T-cell (primary cell): ENCODE measurements around the gene CACNB1. TPM values are rescaled to one million over a fixed set of nuclear protein-coding genes. Genes with fewer than 3 reads are reported as not detected.
A peak's percentile ranks its signal among the peaks of the same experiment; 100 is the strongest.

Experiments
- ATAC-seq, 4 experiments: fragments of 200-7000 bp in 3 of 4; fragments of 150-1000 bp in 1 of 4; cut with Tn5 transposase; replicated peaks in 1 of 4; 1 replicate in 3 of 4; 2 replicates in 1 of 4; pipeline ENCODE4 v1.10.0; 2021; ENCODE audit warnings: moderate library complexity in 3 of 4, mild to moderate bottlenecking in 2 of 4, moderate number of reproducible peaks in 1 of 4
- CTCF ChIA-PET, 2 donors: fragments of 300-600 bp; sonication (Branson Sonifier 250); formaldehyde crosslinking; loops; one replicate each; lab custom pipeline; 2022; ENCODE audit warnings: antibody characterized with exemption in 2 of 2; lab: Charles Lee
- POLR2A ChIA-PET, 2 donors: fragments of 300-600 bp; sonication (Branson Sonifier 250); formaldehyde crosslinking; loops; one replicate each; lab custom pipeline; 2022; ENCODE audit warnings: antibody characterized with exemption in 2 of 2; lab: Charles Lee
- DNase-seq, 35 experiments: peaks; one replicate each; pipeline versions ENCODE4 v3.0.0 to v3.0.0-alpha.2; 2013 to 2023
- H3K27ac ChIP-seq: one replicate; pipeline ENCODE4 v1.5.1; 2013; ENCODE audit warnings: low read length
- H3K27me3 ChIP-seq, 2 experiments: replicated peaks in 1 of 2; 1 replicate in 1 of 2; 2 replicates in 1 of 2; pipeline versions ENCODE4 v1.6.1 to v1.7.0; 2013; ENCODE audit warnings: low read length in 1 of 2, mixed read lengths in 1 of 2; ENCODE audit not compliant: control insufficient read depth in 2 of 2, insufficient read depth in 2 of 2; ENCODE audit errors: extremely low read depth in 1 of 2
- H3K36me3 ChIP-seq, 2 donors: 1 replicate in 1 of 2; 2 replicates in 1 of 2; pipeline versions ENCODE4 v1.6.1 to v1.7.0; 2013; ENCODE audit warnings: low read length in 1 of 2; ENCODE audit not compliant: control insufficient read depth in 2 of 2, insufficient read depth in 1 of 2; ENCODE audit errors: extremely low read depth in 1 of 2
- H3K4me1 ChIP-seq, 2 experiments: 1 replicate in 1 of 2; 2 replicates in 1 of 2; pipeline versions ENCODE4 v1.6.1 to v1.7.0; 2013; ENCODE audit warnings: low read length in 2 of 2, mixed read lengths in 1 of 2; ENCODE audit not compliant: insufficient read depth in 2 of 2, control insufficient read depth in 1 of 2; ENCODE audit errors: extremely low read depth in 1 of 2
- H3K4me3 ChIP-seq, 2 donors: 1 replicate in 1 of 2; 2 replicates in 1 of 2; pipeline versions ENCODE4 v1.5.1 to v1.7.0; 2013; ENCODE audit warnings: mild to moderate bottlenecking in 2 of 2, low read length in 1 of 2, moderate library complexity in 1 of 2; ENCODE audit not compliant: control insufficient read depth in 1 of 2; ENCODE audit errors: extremely low read depth in 1 of 2
- H3K9me3 ChIP-seq: 2 replicates; pipeline ENCODE4 v1.7.0; 2013
- H3K27ac Mint-ChIP-seq, 2 donors: one replicate each; pipeline ENCODE4 v1.8.0; 2020 to 2021; ENCODE audit warnings: mild to moderate bottlenecking in 2 of 2, mixed read lengths in 2 of 2
- H3K27me3 Mint-ChIP-seq, 2 donors: one replicate each; pipeline ENCODE4 v1.8.0; 2021 to 2022; ENCODE audit warnings: mixed read lengths in 2 of 2
- H3K36me3 Mint-ChIP-seq: one replicate; pipeline ENCODE4 v1.8.0; 2021; ENCODE audit warnings: mixed read lengths
- H3K4me1 Mint-ChIP-seq, 3 donors: one replicate each; pipeline ENCODE4 v1.8.0; 2020 to 2022; ENCODE audit warnings: mixed read lengths in 3 of 3, mild to moderate bottlenecking in 1 of 3
- H3K4me3 Mint-ChIP-seq, 3 donors: one replicate each; pipeline ENCODE4 v1.8.0; 2020 to 2022; ENCODE audit warnings: mild to moderate bottlenecking in 3 of 3, mixed read lengths in 3 of 3, moderate library complexity in 3 of 3
- H3K9me3 Mint-ChIP-seq, 3 donors: one replicate each; pipeline ENCODE4 v1.8.0; 2020 to 2022; ENCODE audit warnings: mixed read lengths in 3 of 3
- WGBS: methylation state at CpG from one replicate; pipeline ENCODE4 v1.1.5; 2013; ENCODE audit warnings: missing lambda C conversion rate; ENCODE audit not compliant: insufficient coverage; 5-methylcytosine and 5-hydroxymethylcytosine counted together
- total RNA-seq, 35 experiments: library from RNA in 6 of 35; stranded (reverse) in 6 of 35; fragments of 120-200 nt in 1 of 35; gene quantifications; one replicate each; pipeline versions ENCODE4 v1.2.1 to v1.2.4 and lab custom pipeline; 2013 to 2026

Gene CACNB1
- total RNA-seq, 5 donors from 2014 or later (not counting 1 experiment from before 2014, with no cell fraction given): 10.8 to 23.2 (median 21.4) TPM

GRCh38 chr17:39229274-39229913, 31.9 kb upstream of the CACNB1 start:
- Histone ChIP-seq H3K9me3 (no peaks in the 10 kb centered on the region), H3K27ac (no peak overlapping the region), H3K4me3 (no peak overlapping the region), H3K27me3 (peaks cover 5 to 75% of the 10 kb centered on the region in 2 experiments), H3K4me1 (peaks cover 6 to 29% of the 10 kb centered on the region in 2 experiments), H3K36me3 (no peaks in the 10 kb centered on the region)
- ChIA-PET CTCF (no interaction called here), POLR2A (no interaction called here)
- DNase-seq (no peak), ATAC-seq (no peak)
- H3K9me3 Mint-ChIP-seq: no peaks in the 10 kb centered on the region
- no peak overlapping the region for H3K4me3 Mint-ChIP-seq
- peaks cover 15 to 21% (median 17%) of the 10 kb centered on the region in 3 donors for H3K4me1 Mint-ChIP-seq
- WGBS: 75% methylated on average over 11 of the region's 11 CpGs
- peaks cover 14 to 46% of the 10 kb centered on the region in 2 donors for H3K27me3 Mint-ChIP-seq
- peak overlapping the region in 1 of 2 donors; percentile 0 for H3K27ac Mint-ChIP-seq
- H3K36me3 Mint-ChIP-seq: peaks cover 3% of the 10 kb centered on the region

- no CpG with 5 or more reads among the region's 2 CpGs for WGBS
- Histone ChIP-seq H3K36me3 (no peaks in the 10 kb centered on the region), H3K4me1 (peaks cover 6 to 29% of the 10 kb centered on the region in 2 experiments), H3K9me3 (no peaks in the 10 kb centered on the region), H3K27me3 (peaks cover 5 to 85% of the 10 kb centered on the region in 2 experiments), H3K4me3 (no peak overlapping the region), H3K27ac (no peak overlapping the region)
- Mint-ChIP-seq H3K27me3 (peaks cover 22 to 60% of the 10 kb centered on the region in 2 donors), H3K27ac (no peak overlapping the region), H3K36me3 (peaks cover 3% of the 10 kb centered on the region), H3K9me3 (no peaks in the 10 kb centered on the region), H3K4me3 (peak overlapping the region in 1 of 3 donors; percentile 23), H3K4me1 (peaks cover 20 to 27% (median 21%) of the 10 kb centered on the region in 3 donors)
- POLR2A ChIA-PET: no interaction called here
- CTCF ChIA-PET: no interaction called here
- DNase-seq (no peak), ATAC-seq (no peak)
Measured at GRCh38 chr17:39227364-39227919, 30.0 kb upstream of the CACNB1 start.

GRCh38 chr17:39225959-39226683, 28.7 kb upstream of the CACNB1 start:
- Histone ChIP-seq H3K27me3 (peaks cover 5 to 76% of the 10 kb centered on the region in 2 experiments), H3K36me3 (no peaks in the 10 kb centered on the region), H3K9me3 (no peaks in the 10 kb centered on the region), H3K4me3 (peak overlapping the region; percentile 17 to 57), H3K4me1 (peaks cover 6 to 18% of the 10 kb centered on the region in 2 experiments), H3K27ac (no peak overlapping the region)
- ChIA-PET CTCF (no interaction called here), POLR2A (interaction anchor here (0.5 to 0.9 kb wide), 3 partner anchors 12 to 1631 kb away, joined by 3 to 5 read pairs (median 5); no protein-coding TSS in a partner anchor)
- Mint-ChIP-seq H3K4me1 (peaks cover 10 to 14% (median 10%) of the 10 kb centered on the region in 3 donors), H3K9me3 (no peaks in the 10 kb centered on the region), H3K4me3 (peak overlapping the region; percentile 75 to 86 (median 76)), H3K36me3 (peaks cover 3% of the 10 kb centered on the region), H3K27me3 (peaks cover 22 to 48% of the 10 kb centered on the region in 2 donors), H3K27ac (no peak overlapping the region)
- peak in 23 of 35 experiments; percentile 22 to 63 (median 45) for DNase-seq
- WGBS: 4% methylated on average over 17 of the region's 24 CpGs
- peak; percentile 71 to 89 (median 76) for ATAC-seq

GRCh38 chr17:39225308-39225958, 28.0 kb upstream of the CACNB1 start, which contains the start of gene STAC2:
Gene STAC2 (minus strand): TSS chr17:39225945. CDS start chr17:39225502, 443 bp downstream.
- Histone ChIP-seq H3K27ac (no peak within 1 kb of the TSS), H3K36me3 (no peaks in the 10 kb centered on the region), H3K4me3 (peak within 1 kb of the TSS; percentile 17 to 57), H3K27me3 (peaks cover 5 to 70% of the 10 kb centered on the region in 2 experiments), H3K4me1 (peaks cover 6 to 18% of the 10 kb centered on the region in 2 experiments), H3K9me3 (no peaks in the 10 kb centered on the region)
- DNase-seq (no peak), ATAC-seq (peak; percentile 44 to 58 (median 48))
- H3K4me3 Mint-ChIP-seq: peak within 1 kb of the TSS; percentile 75 to 86 (median 76)
- POLR2A ChIA-PET: interaction anchor here (0.5 to 0.9 kb wide), 3 partner anchors 13 to 1630 kb away, joined by 3 to 5 read pairs (median 5); no protein-coding TSS in a partner anchor
- H3K9me3 Mint-ChIP-seq: no peaks in the 10 kb centered on the region
- WGBS: 4% methylated on average over 43 of the region's 71 CpGs
- CTCF ChIA-PET: no interaction called here
- peaks cover 3% of the 10 kb centered on the region for H3K36me3 Mint-ChIP-seq
- no peak within 1 kb of the TSS for H3K27ac Mint-ChIP-seq
- H3K4me1 Mint-ChIP-seq: peaks cover 10 to 14% (median 10%) of the 10 kb centered on the region in 3 donors
- H3K27me3 Mint-ChIP-seq: peaks cover 22 to 48% of the 10 kb centered on the region in 2 donors

GRCh38 chr17:39224778-39225307, 27.4 kb upstream of the CACNB1 start:
- no peaks in the 10 kb centered on the region for H3K36me3 ChIP-seq
- DNase-seq: peak in 1 of 35 experiments; percentile 37
- Mint-ChIP-seq H3K27me3 (peaks cover 22 to 47% of the 10 kb centered on the region in 2 donors), H3K9me3 (no peaks in the 10 kb centered on the region), H3K36me3 (peaks cover 3% of the 10 kb centered on the region), H3K4me3 (peak overlapping the region; percentile 64 to 86 (median 72)), H3K27ac (no peak overlapping the region), H3K4me1 (peaks cover 10 to 14% (median 10%) of the 10 kb centered on the region in 3 donors)
- no peak overlapping the region for H3K27ac ChIP-seq
- H3K27me3 ChIP-seq: peaks cover 5 to 68% of the 10 kb centered on the region in 2 experiments
- CTCF ChIA-PET: no interaction called here
- POLR2A ChIA-PET: no interaction called here
- ATAC-seq: peak; percentile 53 to 65 (median 62)
- H3K4me3 ChIP-seq: peak overlapping the region in 1 of 2 donors; percentile 29
- peaks cover 6 to 18% of the 10 kb centered on the region in 2 experiments for H3K4me1 ChIP-seq
- WGBS: 5% methylated on average over 62 of the region's 68 CpGs
- H3K9me3 ChIP-seq: no peaks in the 10 kb centered on the region
